ENCODE results near the gene SLC9A1. TPM values are rescaled to one million over a fixed set of nuclear protein-coding genes. Genes with fewer than 3 reads are reported as not detected.

Gene SLC9A1
- total RNA-seq, 1 experiment from 2014 or later = 22.5 TPM

- POLR2A ChIA-PET = interaction anchor here (1.4 to 2.3 kb wide), 2 partner anchors 11 to 81 kb away, joined by 5 to 25 read pairs; partner anchors contain the start of gene WDTC1
- Mint-ChIP-seq H3K27ac (no peak overlapping the region), H3K4me1 (peaks cover 26% of the 10 kb centered on the region), H3K4me3 (peak overlapping the region; percentile 92), H3K27me3 (ENCODE audit: low read depth) (no peaks in the 10 kb centered on the region), H3K9me3 (no peaks in the 10 kb centered on the region), H3K36me3 (no peaks in the 10 kb centered on the region)
- DNase-seq (ENCODE audit: low spot score) = no peak
- CTCF ChIA-PET = interaction anchor here (1.7 to 2.4 kb wide), 6 partner anchors 8 to 147 kb away, joined by 5 to 18 read pairs (median 11); no protein-coding TSS in a partner anchor
- TF ChIP-seq FOXP4 (CRISPR knock-in tag; IDR thresholded peaks at IDR 0.05) (no peak), ZNF138 (CRISPR knock-in tag; conservative IDR thresholded peaks at IDR 0.05) (no peak)
- ATAC-seq = no peak
Measured at GRCh38 chr1:27153549-27153886, 1.4 kb downstream of the SLC9A1 start.

- Mint-ChIP-seq H3K27ac (no peak overlapping the region), H3K27me3 (ENCODE audit: low read depth) (no peaks in the 10 kb centered on the region), H3K4me1 (peaks cover 31% of the 10 kb centered on the region), H3K4me3 (peak overlapping the region; percentile 92), H3K36me3 (no peaks in the 10 kb centered on the region), H3K9me3 (no peaks in the 10 kb centered on the region)
- ChIA-PET CTCF (interaction anchor here (0.8 to 2.4 kb wide), 6 partner anchors 12 to 404 kb away, joined by 3 to 18 read pairs (median 4); no protein-coding TSS in a partner anchor), POLR2A (interaction anchor here (0.7 kb wide), 1 partner anchor 15 kb away, joined by 3 read pairs; no protein-coding TSS in a partner anchor)
- ATAC-seq (no peak), DNase-seq (ENCODE audit: low spot score) (no peak)
- TF ChIP-seq RELA (CRISPR knock-in tag; IDR thresholded peaks at IDR 0.05; ENCODE audit: borderline replicate concordance) = no peak
Measured at GRCh38 chr1:27152829-27153548, 1.9 kb downstream of the SLC9A1 start.

- peaks cover 31% of the 10 kb centered on the region for H3K4me1 Mint-ChIP-seq
- ATAC-seq (no peak), DNase-seq (ENCODE audit: low spot score) (no peak)
- no peaks in the 10 kb centered on the region for H3K27me3 Mint-ChIP-seq (ENCODE audit: low read depth)
- ChIA-PET POLR2A (interaction anchor here (0.7 kb wide), 1 partner anchor 14 kb away, joined by 3 read pairs; no protein-coding TSS in a partner anchor), CTCF (interaction anchor here (0.8 to 1.4 kb wide), 4 partner anchors 15 to 405 kb away, joined by 3 to 4 read pairs (median 4); no protein-coding TSS in a partner anchor)
- H3K36me3 Mint-ChIP-seq = no peaks in the 10 kb centered on the region
- H3K9me3 Mint-ChIP-seq = no peaks in the 10 kb centered on the region
- peak overlapping the region; percentile 92; the same call in 1 of the 2 replicates for H3K4me3 Mint-ChIP-seq
- 0 out of 2 replicates have a peak overlapping the region, but pooled peaks have one; percentile 3 for H3K27ac Mint-ChIP-seq
- TF ChIP-seq GABPB1 (CRISPR knock-in tag; IDR thresholded peaks at IDR 0.05) (no peak), ESRRA (CRISPR knock-in tag; IDR thresholded peaks at IDR 0.05; ENCODE audit: borderline replicate concordance) (no peak), TP53 (CRISPR knock-in tag; IDR thresholded peaks at IDR 0.05) (no peak), JAZF1 (CRISPR knock-in tag; IDR thresholded peaks at IDR 0.05) (no peak), ATF2 (CRISPR knock-in tag; IDR thresholded peaks at IDR 0.05; ENCODE audit: borderline replicate concordance, low read depth) (no peak), ZNF121 (CRISPR knock-in tag; IDR thresholded peaks at IDR 0.05) (no peak), KAT7 (CRISPR knock-in tag; IDR thresholded peaks at IDR 0.05; ENCODE audit: borderline replicate concordance) (no peak), SMAD4 (CRISPR knock-in tag; IDR thresholded peaks at IDR 0.05) (no peak), USF2 (CRISPR knock-in tag; IDR thresholded peaks at IDR 0.05) (no peak), E2F4 (CRISPR knock-in tag; IDR thresholded peaks at IDR 0.05; ENCODE audit: borderline replicate concordance, low read depth) (no peak), CREB1 (CRISPR knock-in tag; IDR thresholded peaks at IDR 0.05) (no peak), CBFB (CRISPR knock-in tag; IDR thresholded peaks at IDR 0.05; ENCODE audit: low read depth) (no peak), TCF7 (CRISPR knock-in tag; IDR thresholded peaks at IDR 0.05; ENCODE audit: low read depth) (no peak), ZMAT4 (CRISPR knock-in tag; IDR thresholded peaks at IDR 0.05) (no peak), TEAD4 (CRISPR knock-in tag; IDR thresholded peaks at IDR 0.05) (no peak), SP1 (CRISPR knock-in tag; conservative IDR thresholded peaks at IDR 0.05) (no peak), OVOL2 (CRISPR knock-in tag; IDR thresholded peaks at IDR 0.05; ENCODE audit: borderline replicate concordance) (no peak), NFATC4 (CRISPR knock-in tag; IDR thresholded peaks at IDR 0.05) (no peak), FOXJ3 (CRISPR knock-in tag; IDR thresholded peaks at IDR 0.05; ENCODE audit: borderline replicate concordance) (no peak)
Measured at GRCh38 chr1:27152004-27152828, 2.7 kb downstream of the SLC9A1 start.
